ENCODE results near the gene LYRM1.
"Not testable (repeated sequence)": the region's sequence is repeated elsewhere in the genome, so short reads cannot be mapped to it uniquely, and the experiment has no call there.

GRCh38 chr16:20860995-20861394, 39.6 kb upstream of the LYRM1 start:
- not testable (repeated sequence) for TF ChIP-seq CTCF, POLR2A (IDR thresholded peaks at IDR 0.05)

Data from tibial nerve (tissue), 3 donors.